Measurements from ENCODE around the gene GRIP2. TPM values are rescaled to one million over a fixed set of nuclear protein-coding genes. Genes with fewer than 3 reads are reported as not detected.

Gene GRIP2
- total RNA-seq, 3 donors from 2014 or later = 0.70 to 2.2 (median 1.6) TPM

- ATAC-seq = no peak
- Histone ChIP-seq H3K4me1 (ENCODE audit: low read depth) (peaks cover 20% of the 10 kb centered on the region), H3K4me3 (no peak overlapping the region), H3K9me3 (no peaks in the 10 kb centered on the region), H3K36me3 (ENCODE audit: low read depth) (no peaks in the 10 kb centered on the region)
- DNase-seq = peak in 1 of 3 donors; percentile 37
- TF ChIP-seq CTCF (IDR thresholded peaks at IDR 0.05) = no peak
- intact Hi-C loops (cut with DNase I, micrococcal nuclease) = loop anchor here in 1 of 2 donors (10.0 kb wide), 1 partner anchor 52 kb away; the partner anchor contains the start of gene SLC6A6
Measured at GRCh38 chr3:14456794-14457193, 83.3 kb downstream of the GRIP2 start.

GRCh38 chr3:14455571-14456317, 84.4 kb downstream of the GRIP2 start:
- Histone ChIP-seq H3K36me3 (ENCODE audit: low read depth) (no peaks in the 10 kb centered on the region), H3K4me1 (ENCODE audit: low read depth) (peaks cover 22% of the 10 kb centered on the region), H3K4me3 (no peak overlapping the region), H3K9me3 (no peaks in the 10 kb centered on the region)
- no peak for TF ChIP-seq CTCF (IDR thresholded peaks at IDR 0.05)
- DNase-seq (peak in 1 of 3 donors; percentile 55), ATAC-seq (no peak)
- intact Hi-C loops (cut with DNase I, micrococcal nuclease) = loop anchor here in 1 of 2 donors (10.0 kb wide), 1 partner anchor 51 kb away; the partner anchor contains the start of gene SLC6A6

- TF ChIP-seq CTCF (IDR thresholded peaks at IDR 0.05) = no peak
- Histone ChIP-seq H3K4me3 (no peak overlapping the region), H3K4me1 (ENCODE audit: low read depth) (peaks cover 22% of the 10 kb centered on the region), H3K9me3 (no peaks in the 10 kb centered on the region), H3K36me3 (ENCODE audit: low read depth) (no peaks in the 10 kb centered on the region)
- no peak for ATAC-seq
- intact Hi-C loops (cut with DNase I, micrococcal nuclease) = loop anchor here in 1 of 2 donors (10.0 kb wide), 1 partner anchor 50 kb away; the partner anchor contains the start of gene SLC6A6
- no peak for DNase-seq
Measured at GRCh38 chr3:14454639-14455310, 85.4 kb downstream of the GRIP2 start.

- ATAC-seq (no peak), DNase-seq (peak in 1 of 3 donors; percentile 56)
- intact Hi-C loops (cut with DNase I, micrococcal nuclease) = loop anchor here in 1 of 2 donors (10.0 kb wide), 1 partner anchor 49 kb away; the partner anchor contains the start of gene SLC6A6
- no peak overlapping the region for H3K4me3 ChIP-seq
- no peak for TF ChIP-seq CTCF (IDR thresholded peaks at IDR 0.05)
- no peaks in the 10 kb centered on the region for H3K36me3 ChIP-seq (ENCODE audit: low read depth)
- H3K9me3 ChIP-seq = no peaks in the 10 kb centered on the region
- peaks cover 22% of the 10 kb centered on the region for H3K4me1 ChIP-seq (ENCODE audit: low read depth)
Measured at GRCh38 chr3:14453876-14454638, 86.1 kb downstream of the GRIP2 start.

Measured in mucosa of descending colon (tissue), 3 donors.